Pons (tissue), 1 donor: Measurements from ENCODE around the gene FAM221B.

Experiments
- DNase-seq: peaks from one replicate; pipeline ENCODE4 v3.0.0-alpha.2; 2016; ENCODE audit warnings: low spot score

FAM221B gene

GRCh38 chr9:35845824-35846771 is 17.6 kb upstream of the FAM221B start:
- no peak for DNase-seq

DNA sequence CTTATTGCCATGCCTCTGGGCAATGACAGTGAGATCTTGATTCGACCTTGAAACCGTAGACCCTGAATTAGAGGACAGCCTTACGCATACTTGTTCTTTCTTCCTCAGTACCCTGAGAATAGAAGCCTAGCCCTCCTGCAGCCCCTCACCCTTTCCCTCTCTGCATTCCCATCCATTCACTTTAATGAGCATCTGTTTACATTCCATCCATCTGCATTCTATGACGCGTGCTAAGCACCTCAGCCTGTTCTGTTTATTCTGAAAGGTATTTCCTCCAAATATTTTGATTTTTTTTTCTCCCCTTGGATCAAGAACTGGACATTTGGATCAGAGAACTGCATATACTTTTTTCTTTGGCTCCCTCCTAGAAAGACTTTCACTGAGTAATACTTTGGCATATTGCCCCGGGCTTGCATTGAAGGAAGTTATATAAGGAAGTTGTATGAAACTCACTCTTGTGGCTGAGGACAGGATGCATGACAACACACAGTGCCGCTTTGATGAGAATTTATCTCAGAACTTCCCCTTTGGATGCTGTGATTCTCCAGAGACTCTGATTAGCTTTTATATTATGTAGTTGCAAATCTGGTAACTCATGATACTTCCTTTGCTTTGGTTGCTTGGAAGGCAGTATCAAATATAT is 16.2 kb upstream of the FAM221B start:
- DNase-seq: peak; percentile 87

DNA sequence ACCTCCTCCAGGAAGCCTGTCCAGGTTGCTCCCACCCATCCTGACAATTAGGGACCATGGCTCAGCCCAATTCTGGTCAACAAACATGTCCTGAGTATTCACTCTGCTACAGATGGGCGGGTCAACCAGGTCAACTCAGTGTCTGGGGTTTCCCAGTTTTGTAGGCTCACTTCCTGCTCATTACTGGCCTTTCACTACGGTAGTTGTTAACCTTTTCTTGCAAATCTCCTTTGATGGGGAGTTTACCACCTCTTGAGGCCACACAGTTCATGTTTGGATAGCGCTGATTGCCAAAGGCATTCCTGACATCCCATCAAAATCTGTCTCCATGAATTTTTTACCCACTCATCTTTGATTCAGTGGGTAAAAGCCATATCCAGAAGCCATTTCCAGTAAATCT is 14.3 kb upstream of the FAM221B start:
- DNase-seq: no peak

DNA sequence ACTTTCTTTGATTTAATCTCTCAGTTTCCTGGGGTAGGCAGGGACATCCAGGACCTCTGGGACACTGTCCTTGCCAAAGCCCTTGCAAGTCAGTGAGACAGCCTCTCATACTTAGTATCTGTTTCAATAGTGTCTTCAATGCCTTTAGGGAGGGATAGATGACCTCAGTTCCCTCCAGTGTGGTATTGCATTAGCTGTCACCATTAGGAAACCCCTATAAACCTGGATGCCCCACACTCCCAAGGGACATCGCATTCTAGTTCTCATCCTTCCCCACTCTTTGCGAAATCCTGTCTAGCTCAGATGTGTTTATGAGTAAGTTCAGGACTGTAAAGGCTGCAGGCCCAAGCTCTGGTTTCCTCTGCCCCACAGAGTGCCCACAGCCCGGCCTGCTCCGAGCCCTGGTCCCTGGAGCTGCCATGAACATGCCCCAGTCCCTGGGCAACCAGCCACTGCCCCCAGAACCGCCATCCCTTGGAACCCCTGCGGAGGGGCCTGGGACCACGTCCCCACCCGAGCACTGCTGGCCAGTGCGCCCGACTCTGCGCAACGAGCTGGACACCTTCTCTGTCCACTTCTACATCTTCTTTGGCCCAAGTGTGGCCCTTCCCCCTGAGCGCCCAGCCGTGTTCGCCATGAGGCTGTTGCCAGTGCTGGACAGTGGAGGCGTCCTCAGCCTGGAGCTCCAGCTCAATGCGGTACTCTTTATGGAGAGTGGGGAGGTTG is 13.7 kb upstream of the FAM221B start:
- DNase-seq: no peak

DNA sequence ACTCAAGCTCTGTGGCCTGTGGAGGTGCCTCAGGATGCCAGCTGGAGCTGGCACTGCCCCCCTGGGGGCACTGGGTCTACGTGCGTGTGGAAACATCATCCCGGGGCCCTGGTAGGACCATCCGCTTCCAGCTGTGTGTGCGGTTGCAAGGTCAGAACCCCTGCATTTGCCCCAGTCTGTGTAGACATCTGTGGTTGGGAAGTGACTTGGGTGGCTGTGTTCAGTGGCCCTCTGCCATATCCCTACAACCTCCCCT is 13.0 kb upstream of the FAM221B start:
- DNase-seq: no peak

DNA sequence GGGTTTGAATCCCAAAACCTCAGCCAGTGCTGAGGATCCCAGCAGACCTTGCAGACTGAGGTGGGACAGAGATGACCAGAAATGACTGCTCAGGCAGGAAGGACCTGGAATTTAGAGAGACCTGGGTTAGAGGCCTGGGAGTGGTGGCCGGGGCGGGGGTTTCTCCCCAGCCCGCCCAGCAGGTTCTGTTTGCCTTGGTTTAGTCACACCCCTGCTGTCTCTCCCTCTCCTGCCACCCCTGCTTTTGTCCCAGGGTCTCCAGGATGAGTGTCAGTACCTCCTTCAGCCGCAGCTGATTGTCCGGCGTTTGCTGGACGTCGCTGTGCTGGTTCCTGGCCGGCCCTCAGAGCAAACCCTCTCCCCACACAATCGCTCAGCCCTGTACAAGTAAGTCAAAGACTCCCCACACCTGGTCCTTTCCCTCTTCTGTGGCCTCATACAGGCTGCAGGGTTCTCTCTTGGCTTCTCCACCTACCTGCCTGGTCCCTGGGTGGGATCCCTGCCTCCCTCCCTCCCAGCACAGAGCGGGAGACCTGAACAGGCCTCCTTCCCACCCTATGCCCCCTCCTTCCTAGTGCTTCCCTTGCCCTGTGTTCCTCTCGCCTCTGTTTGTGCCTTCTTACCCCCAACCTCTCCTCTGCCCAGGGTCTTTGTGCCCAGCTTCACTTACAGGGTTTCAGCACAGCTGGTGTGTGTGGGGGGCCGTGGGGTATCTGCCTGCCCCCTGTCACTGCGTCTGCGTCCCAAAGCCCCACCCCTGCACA is 12.5 kb upstream of the FAM221B start:
- no peak for DNase-seq

- DNase-seq: no peak
These were observed 11.4 kb upstream of the FAM221B start for GRCh38 chr9:35839926-35840325.

- no peak for DNase-seq
These were observed 8.1 kb upstream of the FAM221B start for GRCh38 chr9:35836595-35836994.

- DNase-seq: no peak
These were observed 7.2 kb upstream of the FAM221B start for GRCh38 chr9:35835766-35836165.

DNA sequence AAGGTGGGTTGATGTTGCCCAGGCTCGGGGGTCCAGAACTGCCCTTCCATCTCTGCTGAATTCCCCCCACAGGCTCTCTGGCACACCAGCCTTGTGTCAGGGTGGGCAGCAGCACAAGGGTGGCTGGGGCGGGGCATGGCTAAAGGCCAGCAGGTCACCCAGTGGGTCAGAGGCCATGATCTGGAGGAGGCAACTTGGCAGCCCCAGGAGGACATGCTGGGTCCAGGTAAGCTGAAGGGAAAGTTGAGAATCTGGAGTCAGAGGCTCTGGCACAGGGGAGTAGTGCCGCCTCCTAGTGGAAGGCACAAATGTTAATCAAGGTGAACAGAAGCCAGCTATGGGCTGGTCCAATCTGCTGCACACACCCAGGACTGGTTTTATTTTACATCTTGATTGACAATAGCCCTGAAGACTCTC is 6.7 kb upstream of the FAM221B start:
- DNase-seq: no peak

- DNase-seq: no peak
These were observed 6.0 kb upstream of the FAM221B start for GRCh38 chr9:35834260-35835215.

DNA sequence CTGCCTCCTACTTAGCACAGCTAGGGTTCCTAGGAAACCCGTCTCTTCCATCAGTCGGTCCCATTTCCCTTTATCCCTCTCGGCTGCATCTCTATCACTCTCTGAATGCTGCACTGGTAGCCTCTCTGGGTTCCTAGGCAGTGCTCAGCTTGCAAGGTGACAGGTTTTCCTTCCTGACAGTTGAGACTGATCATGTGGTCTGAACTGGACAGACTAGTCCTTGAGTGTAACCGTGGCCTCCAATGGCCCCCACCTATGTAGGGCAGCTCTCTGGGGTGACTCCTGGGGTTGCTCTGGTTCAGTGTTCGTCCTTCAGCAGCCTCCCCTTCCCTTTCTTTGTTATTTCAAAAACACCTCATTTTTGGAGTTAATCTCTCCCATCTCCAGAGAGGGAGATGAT is 4.3 kb upstream of the FAM221B start:
- no peak for DNase-seq

- DNase-seq: no peak
These were observed 2.5 kb upstream of the FAM221B start for GRCh38 chr9:35831040-35831439.

DNA sequence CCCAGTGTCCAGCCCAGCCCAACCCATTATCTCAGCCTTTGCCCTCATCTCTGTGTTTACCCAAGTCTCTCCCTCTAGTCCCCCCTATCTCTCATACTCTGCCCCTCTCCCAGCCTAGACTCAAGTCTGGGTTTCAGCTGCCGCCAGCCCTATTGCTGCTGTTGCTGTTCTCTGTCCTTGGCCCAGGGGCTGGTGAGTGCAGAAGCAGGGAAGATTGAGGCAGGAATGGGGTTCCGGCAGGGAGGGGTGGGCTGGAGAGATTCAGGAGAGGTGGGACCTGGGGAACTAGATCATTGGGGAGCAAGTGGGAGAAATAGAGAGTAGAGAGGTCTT is 1.2 kb upstream of the FAM221B start:
- no peak for DNase-seq

DNA sequence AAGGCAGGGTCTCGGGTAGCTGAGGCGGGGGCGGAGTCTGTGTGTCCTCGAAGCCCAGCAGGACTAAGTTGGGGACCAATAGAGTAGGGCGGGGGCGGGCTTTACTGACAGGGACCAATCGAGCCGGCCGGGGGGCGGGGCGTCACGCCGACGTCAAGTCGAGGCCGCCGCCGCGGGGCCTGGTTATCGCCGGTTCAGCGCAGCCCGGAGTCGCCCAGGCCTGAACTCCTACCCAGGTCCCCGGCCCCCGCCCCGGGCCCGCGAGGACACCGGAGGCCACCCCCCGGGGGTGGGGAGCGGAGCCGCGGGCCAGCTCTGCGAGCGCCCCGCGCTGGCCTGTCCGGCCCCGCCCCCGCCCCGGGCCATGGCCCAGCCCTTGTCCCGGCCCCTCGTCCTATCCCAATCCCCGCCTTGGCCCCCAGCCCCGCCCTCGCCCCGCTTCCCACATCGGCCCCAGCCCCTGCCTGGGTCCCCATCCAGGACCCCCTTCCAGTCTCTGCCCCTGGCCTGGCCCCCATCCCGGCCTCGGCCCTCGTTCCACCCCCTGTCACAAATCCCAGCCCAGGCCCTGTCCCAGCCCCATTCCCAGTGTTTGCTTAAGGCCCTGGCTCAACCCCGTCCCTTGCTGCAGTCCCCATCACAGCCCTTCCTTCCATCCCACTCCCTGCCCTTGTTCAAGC is 692 bp upstream of the FAM221B start, which contains the start of gene TMEM8B:
TSS of gene TMEM8B (plus strand) at position 145 of the 680 bp plus-strand sequence. CDS start at position 365, 220 bp downstream.
- peak; percentile 90 for DNase-seq

DNA sequence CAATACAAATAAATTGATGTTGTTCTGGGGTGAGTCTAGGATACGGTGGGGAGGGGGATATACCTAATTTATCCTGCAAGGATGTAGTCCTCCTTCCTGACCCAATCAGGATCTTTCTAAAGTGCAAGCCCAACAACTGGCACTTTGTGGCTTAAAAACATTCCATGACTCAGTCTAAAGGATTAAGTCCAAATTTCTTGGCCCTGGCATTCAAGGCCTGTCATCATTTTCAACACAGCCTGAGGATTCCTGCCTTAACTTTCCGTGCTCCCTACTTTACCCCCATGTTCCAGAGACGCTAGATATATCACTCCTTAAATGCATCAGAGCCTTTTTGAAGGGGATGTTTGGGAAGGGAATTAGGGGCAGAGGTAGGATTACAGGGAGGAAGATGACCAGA is 1.0 kb downstream of the FAM221B start:
- DNase-seq: no peak

DNA sequence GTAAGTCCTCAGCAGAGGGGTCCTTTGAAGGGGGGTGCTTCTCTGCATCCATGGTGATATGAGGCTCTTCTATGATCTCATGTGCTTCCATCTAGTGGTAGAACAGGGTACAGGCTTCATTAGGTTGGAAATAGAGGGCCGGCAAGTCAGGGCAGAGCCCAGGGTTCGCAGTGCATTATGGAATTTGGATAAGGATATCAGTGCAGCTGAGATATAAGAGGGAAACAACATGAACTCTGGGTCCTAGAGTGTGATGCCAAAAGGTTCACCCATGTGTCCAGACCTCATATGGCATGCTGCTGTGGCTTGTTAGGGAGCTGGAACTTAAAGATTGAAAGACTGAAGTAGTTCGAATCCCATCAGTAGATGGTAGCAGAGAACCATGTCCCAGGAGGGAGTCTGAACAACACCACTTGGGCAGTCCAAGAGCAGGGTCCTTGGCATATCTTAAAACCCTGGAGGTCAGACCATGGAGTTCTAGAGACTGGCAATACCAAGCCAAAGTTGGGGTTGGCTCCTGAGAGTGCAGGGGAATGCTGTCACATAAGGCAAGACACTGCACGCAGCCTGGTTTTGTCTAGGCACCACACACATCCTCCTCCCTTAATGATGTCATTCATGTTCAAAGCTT is 2.3 kb downstream of the FAM221B start:
- peak; percentile 62 for DNase-seq

- DNase-seq: no peak
These were observed 5.6 kb downstream of the FAM221B start for GRCh38 chr9:35822926-35823325.

- DNase-seq: no peak
These were observed 8.5 kb downstream of the FAM221B start for GRCh38 chr9:35820076-35820475.

GRCh38 chr9:35818341-35818740 is 10.2 kb downstream of the FAM221B start:
- DNase-seq: no peak
